ENCODE data around the gene FCN3.
"Not testable (repeated sequence)": the region's sequence is repeated elsewhere in the genome, so short reads cannot be mapped to it uniquely, and the experiment has no call there.

DNA sequence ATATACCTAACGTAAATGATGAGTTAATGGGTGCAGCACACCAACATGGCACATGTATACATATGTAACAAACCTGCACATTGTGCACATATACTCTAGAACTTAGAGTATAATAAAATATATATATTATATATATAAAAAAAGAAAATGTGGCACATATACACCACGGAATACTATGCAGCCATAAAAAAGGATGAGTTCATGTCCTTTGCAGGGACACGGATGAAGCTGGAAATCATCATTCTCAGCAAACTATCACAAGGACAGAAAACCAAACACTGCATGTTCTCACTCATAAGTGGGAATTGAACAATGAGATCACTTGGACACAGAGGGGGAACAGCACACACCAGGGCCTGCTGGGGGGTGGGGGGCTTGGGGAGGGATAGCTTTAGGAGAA is 10.2 kb upstream of the FCN3 start:
- TF ChIP-seq CTCF (IDR thresholded peaks at IDR 0.05; ENCODE audit: low read depth, low read length); EZH2phosphoT487 (IDR thresholded peaks at IDR 0.05; ENCODE audit: low read depth): not testable (repeated sequence)

Data from OCI-LY3 (cell line).